GM23338 (cell line): Measurements from ENCODE around the gene RBM3. TPM values are rescaled to one million over a fixed set of nuclear protein-coding genes. Genes with fewer than 3 reads are reported as not detected.

ENCODE experiments used
- ATAC-seq: fragments of 200-7000 bp; cut with Tn5 transposase; 3 replicates; pipeline ENCODE4 v1.9.1; 2020
- DNase-seq: peaks from one replicate; pipeline ENCODE4 v3.0.0-alpha.2; 2015; ENCODE audit warnings: low spot score
- H2AFZ ChIP-seq: fragments of 200-600 bp; sonication (generic); 2 replicates; pipeline ENCODE4 v1.8.0; 2016; ENCODE audit warnings: antibody characterized with exemption, mild to moderate bottlenecking, moderate library complexity
- H3F3A ChIP-seq: fragments of 200-600 bp; sonication (generic); replicated peaks from 2 replicates; pipeline ENCODE4 v1.8.0; 2017; ENCODE audit warnings: antibody characterized with exemption, mixed run types, low read depth
- H3K27ac ChIP-seq: fragments of 200-600 bp; sonication (generic); 2 replicates; pipeline ENCODE4 v1.6.1; 2016; ENCODE audit warnings: low read depth
- H3K27me3 ChIP-seq: fragments of 200-600 bp; sonication (generic); 2 replicates; pipeline ENCODE4 v1.8.0; 2016; ENCODE audit warnings: mild to moderate bottlenecking, mixed run types, moderate library complexity; ENCODE audit not compliant: insufficient read depth
- H3K36me3 ChIP-seq: fragments of 200-600 bp; sonication (generic); 2 replicates; pipeline ENCODE4 v1.8.0; 2016; ENCODE audit warnings: mild to moderate bottlenecking; ENCODE audit not compliant: insufficient read depth
- H3K4me1 ChIP-seq: fragments of 200-600 bp; sonication (generic); 2 replicates; pipeline ENCODE4 v1.8.0; 2016; ENCODE audit warnings: mild to moderate bottlenecking, moderate library complexity; ENCODE audit not compliant: insufficient read depth
- H3K4me2 ChIP-seq: fragments of 200-600 bp; sonication (generic); 2 replicates; pipeline ENCODE4 v1.7.1; 2017; ENCODE audit warnings: mixed run types
- H3K4me3 ChIP-seq: fragments of 200-600 bp; sonication (generic); 2 replicates; pipeline ENCODE4 v1.6.1; 2016; ENCODE audit warnings: mixed run types
- H3K79me2 ChIP-seq: fragments of 200-600 bp; sonication (generic); replicated peaks from 2 replicates; pipeline ENCODE4 v1.8.0; 2017; ENCODE audit warnings: mild to moderate bottlenecking; ENCODE audit not compliant: insufficient read depth
- H3K9me2 ChIP-seq: fragments of 200-600 bp; sonication (generic); 2 replicates; pipeline ENCODE4 v1.8.0; 2017; ENCODE audit not compliant: insufficient read depth
- H4K20me1 ChIP-seq: fragments of 200-600 bp; sonication (generic); replicated peaks from 2 replicates; pipeline ENCODE4 v1.8.0; 2017; ENCODE audit warnings: mild to moderate bottlenecking; ENCODE audit not compliant: insufficient read depth
- H3K27ac Mint-ChIP-seq: 2 replicates; pipeline ENCODE4 v1.8.0; 2020; ENCODE audit warnings: inconsistent platforms, mild to moderate bottlenecking, moderate library complexity, mixed read lengths
- H3K27me3 Mint-ChIP-seq: 3 replicates; pipeline ENCODE4 v1.8.0; 2022; ENCODE audit warnings: low read depth, mild to moderate bottlenecking, moderate library complexity, mixed read lengths, inconsistent platforms; ENCODE audit not compliant: insufficient read depth, poor library complexity
- H3K36me3 Mint-ChIP-seq: 3 replicates; pipeline ENCODE4 v1.8.0; 2021; ENCODE audit warnings: low read depth, mild to moderate bottlenecking, inconsistent platforms, moderate library complexity, mixed read lengths
- H3K4me1 Mint-ChIP-seq: 3 replicates; pipeline ENCODE4 v1.8.0; 2020; ENCODE audit warnings: mild to moderate bottlenecking, inconsistent platforms, mixed read lengths
- H3K4me3 Mint-ChIP-seq: 3 replicates; pipeline ENCODE4 v1.8.0; 2021; ENCODE audit warnings: moderate library complexity, mild to moderate bottlenecking, inconsistent platforms, mixed read lengths
- H3K9me3 Mint-ChIP-seq: 3 replicates; pipeline ENCODE4 v1.8.0; 2020; ENCODE audit warnings: moderate library complexity, mild to moderate bottlenecking, inconsistent platforms, mixed read lengths
- EZH2 ChIP-seq: fragments of 200-600 bp; sonication (generic); IDR thresholded peaks from one replicate; pipeline ENCODE4 v1.8.0; 2017; ENCODE audit warnings: antibody characterized with exemption, mild to moderate bottlenecking, low read depth; ENCODE audit not compliant: unreplicated experiment
- EZH2phosphoT487 ChIP-seq: fragments of 200-600 bp; sonication (generic); IDR thresholded peaks from one replicate; pipeline ENCODE4 v1.8.1; 2018; ENCODE audit warnings: antibody characterized with exemption; ENCODE audit not compliant: unreplicated experiment
- JUNB ChIP-seq: IDR thresholded peaks from one replicate; pipeline ENCODE4 v1.6.1; 2016; ENCODE audit warnings: antibody characterized with exemption; ENCODE audit not compliant: unreplicated experiment
- NANOG ChIP-seq: IDR thresholded peaks from 2 replicates; pipeline ENCODE4 v1.6.1; 2016; ENCODE audit warnings: antibody characterized with exemption, borderline replicate concordance
- POLR2AphosphoS5 ChIP-seq: IDR thresholded peaks from 2 replicates; pipeline ENCODE4 v1.6.1; 2016; ENCODE audit warnings: antibody characterized with exemption, low read depth
- ZNF114 ChIP-seq: fragments of 250-450 bp; sonication (Bioruptor Pico); IDR thresholded peaks from 2 replicates; pipeline ENCODE4 v1.5.0; 2020; ENCODE audit warnings: mild to moderate bottlenecking, moderate library complexity
- polyA plus RNA-seq: library from polyadenylated mRNA; unstranded; fragments of >200 nt; fragmentation: Nextera tagmentation; extraction: Ambion mirVana; gene quantifications from 2 replicates; pipeline ENCODE4 v1.2.1, GENCODE V29; 2016
- total RNA-seq: library from RNA; depleted of rRNA; stranded (reverse); fragments of >200 nt; shearing (Covaris generic); gene quantifications from 2 replicates; pipeline ENCODE4 v1.2.3, GENCODE V29; 2014
- TF ChIP-seq, protein P1 (sequence below): IDR thresholded peaks from 2 replicates; pipeline ENCODE4 v1.6.1; 2016; ENCODE audit warnings: antibody characterized with exemption
- TF ChIP-seq, protein P2 (sequence below), 2 experiments: fragments of 200-600 bp in 1 of 2; sonication (generic) in 1 of 2; conservative IDR thresholded peaks; 2 replicates each; pipeline versions ENCODE4 v1.5.1 to v1.6.1; 2016 to 2017; ENCODE audit warnings: antibody characterized with exemption in 2 of 2, low read depth in 2 of 2, mild to moderate bottlenecking in 2 of 2, moderate library complexity in 1 of 2
- TF ChIP-seq, protein P3 (sequence below): fragments of 250-450 bp; sonication (Bioruptor Pico); IDR thresholded peaks from 2 replicates; pipeline ENCODE4 v1.5.0; 2020; ENCODE audit warnings: mild to moderate bottlenecking, moderate library complexity

The RBM3 gene
- total and polyA plus RNA-seq, 2 experiments from 2014 or later, result 77.5 to 103 TPM

DNA sequence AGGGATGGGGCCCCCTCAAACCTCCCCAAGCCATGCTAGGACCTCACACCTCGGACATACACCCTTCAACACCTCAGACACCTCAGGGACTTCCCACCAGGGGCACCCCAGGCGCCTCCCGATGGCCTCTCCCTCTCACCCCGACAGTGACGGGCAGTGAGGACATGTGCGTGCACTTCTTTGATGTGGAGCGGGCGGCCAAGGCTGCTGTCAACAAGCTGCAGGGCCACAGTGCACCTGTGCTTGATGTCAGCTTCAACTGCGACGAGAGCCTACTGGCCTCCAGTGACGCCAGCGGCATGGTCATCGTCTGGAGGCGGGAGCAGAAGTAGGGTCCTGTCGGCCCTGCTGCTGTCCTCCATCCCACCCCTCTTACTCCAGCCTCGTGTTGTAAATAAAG, 30.4 kb downstream of the RBM3 start (continued):
- TF ChIP-seq ZNF114 (CRISPR knock-in tag) (no peak), POLR2AphosphoS5 (no peak), JUNB (no peak), EZH2phosphoT487 (no peak), NANOG (no peak)
- TF ChIP-seq, protein P1, sequence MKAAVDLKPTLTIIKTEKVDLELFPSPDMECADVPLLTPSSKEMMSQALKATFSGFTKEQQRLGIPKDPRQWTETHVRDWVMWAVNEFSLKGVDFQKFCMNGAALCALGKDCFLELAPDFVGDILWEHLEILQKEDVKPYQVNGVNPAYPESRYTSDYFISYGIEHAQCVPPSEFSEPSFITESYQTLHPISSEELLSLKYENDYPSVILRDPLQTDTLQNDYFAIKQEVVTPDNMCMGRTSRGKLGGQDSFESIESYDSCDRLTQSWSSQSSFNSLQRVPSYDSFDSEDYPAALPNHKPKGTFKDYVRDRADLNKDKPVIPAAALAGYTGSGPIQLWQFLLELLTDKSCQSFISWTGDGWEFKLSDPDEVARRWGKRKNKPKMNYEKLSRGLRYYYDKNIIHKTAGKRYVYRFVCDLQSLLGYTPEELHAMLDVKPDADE, result no peak

DNA sequence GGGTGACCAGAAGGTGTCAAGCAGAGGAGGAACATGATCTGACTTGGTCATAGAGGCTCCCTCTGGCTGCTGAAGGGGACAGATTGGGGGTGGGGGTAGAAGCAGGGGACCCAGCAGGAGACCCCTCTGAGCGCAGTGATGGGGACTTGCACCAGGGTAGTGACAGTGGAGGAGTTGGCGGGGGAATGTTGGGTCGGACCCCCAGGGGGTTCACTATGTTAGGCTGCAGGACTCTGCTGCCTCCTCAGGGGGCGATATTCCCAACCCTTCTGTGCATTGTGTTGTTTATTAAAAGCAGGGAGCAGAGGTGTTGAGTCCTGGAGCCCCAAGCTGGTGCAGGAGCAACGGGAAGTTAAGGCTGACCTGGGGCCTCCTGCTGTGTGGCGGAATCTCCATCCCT, 31.8 kb downstream of the RBM3 start:
- Histone ChIP-seq H4K20me1 (no peaks in the 10 kb centered on the region), H3K4me3 (no peak overlapping the region), H3K27ac (no peak overlapping the region), H3K4me1 (no peaks in the 10 kb centered on the region), H3K79me2 (no peaks in the 10 kb centered on the region), H3K36me3 (no peaks in the 10 kb centered on the region), H3K9me2 (no peaks in the 10 kb centered on the region), H3K4me2 (no peak overlapping the region), H3K27me3 (no peaks in the 10 kb centered on the region), H2AFZ (no peak overlapping the region), H3F3A (no peaks in the 10 kb centered on the region)
- H3K4me3 Mint-ChIP-seq, result no peak overlapping the region
- TF ChIP-seq, protein P2, sequence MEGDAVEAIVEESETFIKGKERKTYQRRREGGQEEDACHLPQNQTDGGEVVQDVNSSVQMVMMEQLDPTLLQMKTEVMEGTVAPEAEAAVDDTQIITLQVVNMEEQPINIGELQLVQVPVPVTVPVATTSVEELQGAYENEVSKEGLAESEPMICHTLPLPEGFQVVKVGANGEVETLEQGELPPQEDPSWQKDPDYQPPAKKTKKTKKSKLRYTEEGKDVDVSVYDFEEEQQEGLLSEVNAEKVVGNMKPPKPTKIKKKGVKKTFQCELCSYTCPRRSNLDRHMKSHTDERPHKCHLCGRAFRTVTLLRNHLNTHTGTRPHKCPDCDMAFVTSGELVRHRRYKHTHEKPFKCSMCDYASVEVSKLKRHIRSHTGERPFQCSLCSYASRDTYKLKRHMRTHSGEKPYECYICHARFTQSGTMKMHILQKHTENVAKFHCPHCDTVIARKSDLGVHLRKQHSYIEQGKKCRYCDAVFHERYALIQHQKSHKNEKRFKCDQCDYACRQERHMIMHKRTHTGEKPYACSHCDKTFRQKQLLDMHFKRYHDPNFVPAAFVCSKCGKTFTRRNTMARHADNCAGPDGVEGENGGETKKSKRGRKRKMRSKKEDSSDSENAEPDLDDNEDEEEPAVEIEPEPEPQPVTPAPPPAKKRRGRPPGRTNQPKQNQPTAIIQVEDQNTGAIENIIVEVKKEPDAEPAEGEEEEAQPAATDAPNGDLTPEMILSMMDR (conservative IDR thresholded peaks at IDR 0.05; ENCODE audit: low read depth in 2 of 2), result peak; percentile 30 to 42
- no peak for TF ChIP-seq EZH2
- TF ChIP-seq, protein P1, result no peak
- peak; percentile 62 for DNase-seq
- H3K36me3 Mint-ChIP-seq, result no peaks in the 10 kb centered on the region; the same call in 2 of the 3 replicates
- H3K27me3 Mint-ChIP-seq, result peaks cover 3% of the 10 kb centered on the region
- peak; percentile 66 for ATAC-seq
- peaks cover 5% of the 10 kb centered on the region; the same call in 2 of the 3 replicates for H3K4me1 Mint-ChIP-seq
- no peaks in the 10 kb centered on the region for H3K9me3 Mint-ChIP-seq
- H3K27ac Mint-ChIP-seq, result no peak overlapping the region

DNA sequence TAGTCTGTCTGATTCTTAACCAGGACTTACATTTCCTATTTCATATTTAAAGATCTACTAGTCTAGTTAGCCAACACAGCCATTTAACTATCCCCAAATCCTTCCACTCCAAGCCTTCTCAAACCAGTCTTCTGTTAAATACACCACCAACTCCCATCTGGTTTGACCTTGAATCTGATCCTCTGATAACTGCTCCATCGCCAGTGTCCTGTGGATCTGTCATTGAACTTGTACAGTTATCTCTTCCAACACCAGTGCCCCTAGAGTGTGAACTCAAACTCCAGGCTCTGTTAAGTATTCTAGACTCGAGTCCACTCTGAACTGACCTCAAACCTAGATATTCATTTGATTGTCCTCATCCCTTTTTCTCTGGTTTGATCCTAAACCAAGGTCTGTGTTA, 37.4 kb downstream of the RBM3 start:
- Mint-ChIP-seq H3K4me1 (peaks cover 5% of the 10 kb centered on the region; the same call in 2 of the 3 replicates), H3K27ac (no peak overlapping the region), H3K36me3 (no peaks in the 10 kb centered on the region), H3K9me3 (no peaks in the 10 kb centered on the region), H3K4me3 (no peak overlapping the region), H3K27me3 (peaks cover 2% of the 10 kb centered on the region)
- Histone ChIP-seq H3K4me1 (no peaks in the 10 kb centered on the region), H3K4me3 (no peak overlapping the region), H3F3A (no peaks in the 10 kb centered on the region), H3K9me2 (no peaks in the 10 kb centered on the region), H3K79me2 (no peaks in the 10 kb centered on the region), H2AFZ (no peak overlapping the region), H4K20me1 (no peaks in the 10 kb centered on the region), H3K27ac (no peak overlapping the region), H3K27me3 (no peaks in the 10 kb centered on the region), H3K4me2 (no peak overlapping the region), H3K36me3 (no peaks in the 10 kb centered on the region)
- ATAC-seq (no peak), DNase-seq (no peak)
- TF ChIP-seq, protein P3, sequence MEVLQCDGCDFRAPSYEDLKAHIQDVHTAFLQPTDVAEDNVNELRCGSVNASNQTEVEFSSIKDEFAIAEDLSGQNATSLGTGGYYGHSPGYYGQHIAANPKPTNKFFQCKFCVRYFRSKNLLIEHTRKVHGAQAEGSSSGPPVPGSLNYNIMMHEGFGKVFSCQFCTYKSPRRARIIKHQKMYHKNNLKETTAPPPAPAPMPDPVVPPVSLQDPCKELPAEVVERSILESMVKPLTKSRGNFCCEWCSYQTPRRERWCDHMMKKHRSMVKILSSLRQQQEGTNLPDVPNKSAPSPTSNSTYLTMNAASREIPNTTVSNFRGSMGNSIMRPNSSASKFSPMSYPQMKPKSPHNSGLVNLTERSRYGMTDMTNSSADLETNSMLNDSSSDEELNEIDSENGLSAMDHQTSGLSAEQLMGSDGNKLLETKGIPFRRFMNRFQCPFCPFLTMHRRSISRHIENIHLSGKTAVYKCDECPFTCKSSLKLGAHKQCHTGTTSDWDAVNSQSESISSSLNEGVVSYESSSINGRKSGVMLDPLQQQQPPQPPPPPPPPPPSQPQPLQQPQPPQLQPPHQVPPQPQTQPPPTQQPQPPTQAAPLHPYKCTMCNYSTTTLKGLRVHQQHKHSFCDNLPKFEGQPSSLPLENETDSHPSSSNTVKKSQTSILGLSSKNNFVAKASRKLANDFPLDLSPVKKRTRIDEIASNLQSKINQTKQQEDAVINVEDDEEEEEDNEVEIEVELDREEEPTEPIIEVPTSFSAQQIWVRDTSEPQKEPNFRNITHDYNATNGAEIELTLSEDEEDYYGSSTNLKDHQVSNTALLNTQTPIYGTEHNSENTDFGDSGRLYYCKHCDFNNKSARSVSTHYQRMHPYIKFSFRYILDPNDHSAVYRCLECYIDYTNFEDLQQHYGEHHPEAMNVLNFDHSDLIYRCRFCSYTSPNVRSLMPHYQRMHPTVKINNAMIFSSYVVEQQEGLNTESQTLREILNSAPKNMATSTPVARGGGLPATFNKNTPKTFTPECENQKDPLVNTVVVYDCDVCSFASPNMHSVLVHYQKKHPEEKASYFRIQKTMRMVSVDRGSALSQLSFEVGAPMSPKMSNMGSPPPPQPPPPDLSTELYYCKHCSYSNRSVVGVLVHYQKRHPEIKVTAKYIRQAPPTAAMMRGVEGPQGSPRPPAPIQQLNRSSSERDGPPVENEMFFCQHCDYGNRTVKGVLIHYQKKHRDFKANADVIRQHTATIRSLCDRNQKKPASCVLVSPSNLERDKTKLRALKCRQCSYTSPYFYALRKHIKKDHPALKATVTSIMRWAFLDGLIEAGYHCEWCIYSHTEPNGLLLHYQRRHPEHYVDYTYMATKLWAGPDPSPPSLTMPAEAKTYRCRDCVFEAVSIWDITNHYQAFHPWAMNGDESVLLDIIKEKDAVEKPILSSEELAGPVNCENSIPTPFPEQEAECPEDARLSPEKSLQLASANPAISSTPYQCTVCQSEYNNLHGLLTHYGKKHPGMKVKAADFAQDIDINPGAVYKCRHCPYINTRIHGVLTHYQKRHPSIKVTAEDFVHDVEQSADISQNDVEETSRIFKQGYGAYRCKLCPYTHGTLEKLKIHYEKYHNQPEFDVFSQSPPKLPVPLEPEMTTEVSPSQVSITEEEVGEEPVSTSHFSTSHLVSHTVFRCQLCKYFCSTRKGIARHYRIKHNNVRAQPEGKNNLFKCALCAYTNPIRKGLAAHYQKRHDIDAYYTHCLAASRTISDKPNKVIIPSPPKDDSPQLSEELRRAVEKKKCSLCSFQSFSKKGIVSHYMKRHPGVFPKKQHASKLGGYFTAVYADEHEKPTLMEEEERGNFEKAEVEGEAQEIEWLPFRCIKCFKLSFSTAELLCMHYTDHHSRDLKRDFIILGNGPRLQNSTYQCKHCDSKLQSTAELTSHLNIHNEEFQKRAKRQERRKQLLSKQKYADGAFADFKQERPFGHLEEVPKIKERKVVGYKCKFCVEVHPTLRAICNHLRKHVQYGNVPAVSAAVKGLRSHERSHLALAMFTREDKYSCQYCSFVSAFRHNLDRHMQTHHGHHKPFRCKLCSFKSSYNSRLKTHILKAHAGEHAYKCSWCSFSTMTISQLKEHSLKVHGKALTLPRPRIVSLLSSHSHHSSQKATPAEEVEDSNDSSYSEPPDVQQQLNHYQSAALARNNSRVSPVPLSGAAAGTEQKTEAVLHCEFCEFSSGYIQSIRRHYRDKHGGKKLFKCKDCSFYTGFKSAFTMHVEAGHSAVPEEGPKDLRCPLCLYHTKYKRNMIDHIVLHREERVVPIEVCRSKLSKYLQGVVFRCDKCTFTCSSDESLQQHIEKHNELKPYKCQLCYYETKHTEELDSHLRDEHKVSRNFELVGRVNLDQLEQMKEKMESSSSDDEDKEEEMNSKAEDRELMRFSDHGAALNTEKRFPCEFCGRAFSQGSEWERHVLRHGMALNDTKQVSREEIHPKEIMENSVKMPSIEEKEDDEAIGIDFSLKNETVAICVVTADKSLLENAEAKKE (CRISPR knock-in tag), result no peak
- no peak for TF ChIP-seq EZH2
